ENCODE data around the gene ATP9B.
"Not testable (repeated sequence)": the region's sequence is repeated elsewhere in the genome, so short reads cannot be mapped to it uniquely, and the experiment has no call there.

ATP9B gene

DNA sequence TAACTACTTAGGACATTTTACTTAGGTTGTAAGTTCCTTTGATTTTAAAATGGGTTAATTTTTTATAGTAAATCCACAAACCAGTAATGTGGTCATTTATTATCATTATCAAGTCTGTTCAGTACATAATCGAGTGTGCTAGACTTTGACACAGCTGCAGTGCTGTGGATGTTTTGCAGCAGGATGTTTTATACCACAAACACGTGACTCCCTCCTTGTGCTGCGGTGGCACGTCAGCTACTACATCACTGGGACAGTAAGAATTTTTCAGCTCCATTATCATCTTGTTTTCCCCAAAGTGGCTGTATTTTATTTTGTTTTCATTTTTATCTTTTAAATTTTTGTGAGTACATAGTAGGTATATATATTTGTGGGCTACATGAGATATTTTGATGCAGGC is 70.0 kb downstream of the ATP9B start:
- DNase-seq = no peak

DNA sequence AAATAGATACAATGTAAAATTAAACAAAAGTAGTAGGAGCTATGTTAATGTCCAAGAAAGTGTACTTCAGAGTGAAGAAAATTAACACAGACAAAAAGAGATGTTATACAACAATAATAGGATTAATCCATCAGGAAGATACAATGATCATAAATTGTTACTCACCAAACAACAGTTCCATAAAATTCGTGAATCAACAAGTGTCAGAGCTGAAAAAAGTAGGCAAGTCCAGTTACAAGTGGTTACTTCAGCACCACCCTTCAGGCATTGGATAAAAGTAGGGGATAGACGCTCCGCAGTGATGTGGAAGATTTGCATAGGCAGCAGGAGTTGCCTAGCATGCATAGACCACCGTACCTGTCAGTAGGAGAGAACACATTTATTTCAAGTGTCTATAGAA is 77.8 kb downstream of the ATP9B start:
- DNase-seq = no peak

GRCh38 chr18:79151191-79151590 is 82.0 kb downstream of the ATP9B start:
- DNase-seq = no peak

GRCh38 chr18:79156327-79156726 is 87.1 kb downstream of the ATP9B start:
- no peak for DNase-seq

GRCh38 chr18:79164706-79165105 is 95.5 kb downstream of the ATP9B start:
- no peak for DNase-seq

DNA sequence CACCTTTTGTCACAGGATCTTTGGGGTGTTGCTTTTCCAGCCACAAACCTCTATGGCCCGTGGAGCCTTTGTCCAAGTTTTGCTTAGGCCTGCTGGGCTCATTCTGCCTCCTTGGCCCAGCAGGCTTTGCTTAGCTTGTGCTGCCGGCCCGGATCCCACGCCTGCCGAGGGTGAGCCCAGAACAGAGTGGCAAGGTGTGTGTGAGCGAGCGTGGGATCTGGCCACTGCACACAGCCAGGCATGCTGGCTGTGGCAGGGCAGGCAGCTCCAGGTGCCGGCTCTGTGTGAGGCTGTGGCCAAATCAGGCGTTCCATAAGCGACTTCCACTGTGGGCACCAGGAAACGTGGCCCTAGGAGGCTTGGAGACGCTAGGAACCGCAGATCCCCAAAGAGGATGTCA is 97.5 kb downstream of the ATP9B start:
- no peak for DNase-seq

GRCh38 chr18:79167526-79168190 is 98.5 kb downstream of the ATP9B start:
- DNase-seq = no peak

GRCh38 chr18:79169958-79170555 is 100.9 kb downstream of the ATP9B start:
- DNase-seq = no peak

- DNase-seq = not testable (repeated sequence)
Measured at GRCh38 chr18:79172331-79172730, 103.1 kb downstream of the ATP9B start.

GRCh38 chr18:79173742-79174141 is 104.5 kb downstream of the ATP9B start:
- no peak for DNase-seq

DNA sequence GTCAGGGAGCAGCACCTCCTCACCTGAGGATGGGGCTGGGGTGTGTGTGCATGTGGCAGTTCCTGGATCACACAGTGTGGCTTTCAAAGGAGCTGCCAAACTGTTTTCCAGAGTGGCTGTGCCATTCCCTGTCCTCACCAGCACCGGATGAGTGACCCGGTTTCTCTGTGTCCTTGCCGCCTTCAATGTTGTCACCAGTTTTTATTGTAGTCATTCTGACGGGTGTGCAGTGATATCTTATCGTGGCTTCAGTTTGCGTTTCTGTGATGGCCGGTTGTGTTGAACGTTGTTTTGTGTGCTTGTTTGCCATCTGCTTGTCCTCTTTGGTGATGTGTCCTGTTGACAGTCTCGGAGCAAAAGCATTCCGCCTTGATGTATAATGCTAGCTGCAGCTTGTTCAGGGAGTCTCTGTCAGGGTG is 108.9 kb downstream of the ATP9B start:
- no peak for DNase-seq

DNA sequence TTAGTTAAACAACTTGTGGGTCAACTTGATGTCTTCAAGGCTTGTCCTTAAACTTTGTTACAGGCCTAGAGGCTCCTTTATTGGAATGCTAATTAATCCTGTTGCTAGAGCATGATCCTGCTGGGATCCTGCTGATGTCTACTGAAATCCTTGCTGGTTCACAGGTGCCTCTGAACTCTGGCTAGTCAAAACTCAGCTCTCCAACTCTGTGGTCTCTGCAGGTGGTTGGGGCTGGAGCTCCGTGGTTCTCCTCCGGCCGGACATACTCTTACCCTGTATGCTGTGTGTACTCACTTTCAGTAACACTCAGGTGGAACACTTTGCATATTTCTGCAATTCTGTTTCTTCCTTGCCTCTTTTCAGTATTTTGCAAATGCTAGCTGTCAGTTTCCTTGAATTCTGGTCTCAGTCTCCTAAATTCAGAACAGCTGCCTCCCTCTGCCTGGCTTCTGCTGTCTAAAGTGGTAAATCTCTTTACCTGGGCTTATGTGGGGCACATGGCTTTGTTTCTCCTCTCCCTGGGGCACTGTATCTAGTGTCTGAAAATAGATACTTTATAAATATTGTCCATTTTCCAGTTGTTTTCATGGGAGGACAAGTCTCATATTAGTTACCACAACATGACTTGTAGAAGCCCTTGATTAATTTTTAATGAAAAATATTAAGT is 113.0 kb downstream of the ATP9B start:
- no peak for DNase-seq

- no peak for DNase-seq
Measured at GRCh38 chr18:79185648-79186047, 116.5 kb downstream of the ATP9B start.

DNA sequence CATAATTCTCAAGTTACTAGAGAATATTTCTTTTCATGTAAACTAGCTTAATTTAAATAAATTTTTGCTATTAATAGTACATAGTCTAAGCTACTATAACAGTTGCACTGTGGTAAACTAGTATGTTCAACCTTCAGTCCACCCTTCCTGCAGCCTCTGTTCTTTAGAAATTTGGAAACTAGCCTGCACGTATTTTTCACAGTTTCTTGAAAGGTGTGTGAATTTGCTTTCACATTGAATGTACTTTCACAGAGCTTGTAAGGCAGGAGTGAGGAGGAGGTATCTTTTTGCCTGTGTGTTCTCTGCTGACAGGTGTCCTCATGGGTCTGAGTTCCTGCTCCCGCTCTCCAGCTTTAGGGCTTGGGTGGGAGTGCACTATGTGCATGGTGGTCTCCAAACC is 117.5 kb downstream of the ATP9B start:
- DNase-seq = no peak

DNA sequence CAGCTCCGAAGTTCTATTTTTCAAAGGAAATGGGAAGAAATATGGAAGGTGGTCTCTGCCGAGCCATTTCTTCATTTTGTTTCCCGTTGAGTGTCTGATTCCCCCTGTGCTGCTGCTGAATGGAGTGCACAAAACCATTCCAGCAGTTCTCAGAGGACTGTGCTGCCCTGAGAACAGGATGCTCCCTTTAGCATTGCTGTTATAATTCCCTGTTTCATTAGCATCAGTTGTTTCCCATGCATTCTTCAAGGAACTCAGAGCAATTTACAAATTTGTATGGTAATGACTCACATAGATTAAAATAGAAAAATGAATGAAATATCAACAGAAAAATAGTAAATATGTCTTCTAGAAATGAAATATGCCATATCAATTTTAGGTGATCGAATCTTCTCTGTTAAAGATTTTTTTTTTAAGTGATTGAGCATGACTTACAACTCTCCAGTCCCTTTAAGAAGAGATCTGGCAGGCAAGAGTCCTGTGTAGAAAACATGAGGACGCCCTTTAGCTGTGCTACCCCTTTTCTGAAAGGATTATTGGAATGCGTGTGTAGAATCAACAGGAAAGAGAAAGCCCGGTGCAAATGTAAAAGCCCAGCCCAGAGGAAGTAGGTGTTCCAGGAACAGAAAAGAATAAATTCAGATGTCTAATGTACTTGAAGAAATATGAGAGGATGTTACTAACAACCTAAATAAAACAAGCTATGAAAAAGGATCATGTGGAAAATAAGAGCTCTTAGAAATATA is 118.5 kb downstream of the ATP9B start:
- no peak for DNase-seq

DNA sequence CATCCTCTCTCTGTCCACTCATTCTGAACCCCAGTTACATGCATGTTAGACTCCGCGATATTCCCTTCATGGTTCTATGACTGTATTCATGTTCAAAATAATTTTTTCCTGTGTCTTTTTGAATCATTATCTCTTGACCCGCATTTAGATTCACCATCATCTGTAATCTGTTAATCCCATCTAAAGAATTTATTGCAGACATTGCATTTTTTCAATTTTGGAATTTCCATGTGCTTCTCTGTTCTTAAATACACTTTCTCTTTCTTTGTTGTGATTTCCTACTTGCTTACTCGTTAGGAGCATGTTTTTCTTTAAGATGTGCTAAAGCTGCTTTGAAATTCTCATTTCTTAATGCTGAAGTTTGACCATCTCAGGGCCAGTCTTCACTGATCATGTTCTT is 122.2 kb downstream of the ATP9B start:
- DNase-seq = no peak

DNA sequence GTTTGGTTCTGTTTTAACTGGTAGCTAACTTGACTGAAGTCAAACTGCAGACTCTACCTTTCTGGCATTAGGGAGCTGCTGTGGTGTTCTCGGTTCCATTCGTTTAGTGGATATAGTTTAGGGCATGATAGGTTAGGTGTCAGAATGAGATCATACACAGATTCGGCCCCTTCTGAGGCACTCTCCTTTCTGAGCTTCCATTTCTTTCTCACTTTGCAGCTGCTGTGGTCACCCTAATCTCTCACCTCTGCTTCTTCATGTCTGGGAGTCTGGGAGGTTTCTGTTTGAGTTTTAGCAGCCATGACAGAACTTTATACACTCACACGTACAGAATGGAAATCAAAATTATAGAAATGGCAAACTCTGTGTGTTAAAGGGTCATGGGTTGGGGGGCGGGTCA is 122.8 kb downstream of the ATP9B start:
- no peak for DNase-seq

GRCh38 chr18:79193826-79194225 is 124.6 kb downstream of the ATP9B start:
- DNase-seq = no peak

- DNase-seq = no peak
Measured at GRCh38 chr18:79195716-79196683, 126.8 kb downstream of the ATP9B start.

GRCh38 chr18:79197531-79197930 is 128.3 kb downstream of the ATP9B start:
- peak; percentile 85 for DNase-seq

- no peak for DNase-seq
Measured at GRCh38 chr18:79199691-79200374, 130.6 kb downstream of the ATP9B start.

All from COR-L47 (cell line).